ENCODE data around the gene LRCH2.

- TF ChIP-seq GATA2 (IDR thresholded peaks at IDR 0.05; ENCODE audit: low read depth, low read length) (no peak), GATA3 (IDR thresholded peaks at IDR 0.05; ENCODE audit: low read depth, low read length) (no peak)
Measured at GRCh38 chrX:115191490-115192243, 42.2 kb downstream of the LRCH2 start.

Measured in SH-SY5Y (cell line).